ENCODE data around the gene TNFAIP3.

GRCh38 chr6:137883400-137884148, 16.5 kb downstream of the TNFAIP3 start:
- no peak for TF ChIP-seq CTCF (IDR thresholded peaks at IDR 0.05; ENCODE audit: poor library complexity)
- no peak for TF ChIP-seq EZH2 (IDR thresholded peaks at IDR 0.05; ENCODE audit: borderline replicate concordance)
- TF ChIP-seq EZH2phosphoT487 (IDR thresholded peaks at IDR 0.05; ENCODE audit: low read depth, severe bottlenecking, unreplicated experiment): no peak

Measured in hepatocyte (in vitro differentiated cells).